Measurements from ENCODE around the gene SYT7. TPM values are rescaled to one million over a fixed set of nuclear protein-coding genes. Genes with fewer than 3 reads are reported as not detected.
A peak's percentile ranks its signal among the peaks of the same experiment; 100 is the strongest.

The SYT7 gene
- total and polyA plus RNA-seq, 8 donors = 4.3 to 59.4 (median 12.5) TPM

GRCh38 chr11:61531044-61531443 is 49.8 kb downstream of the SYT7 start:
- FAIRE-seq (no peak), ATAC-seq (no peak), DNase-seq (no peak)
- Histone ChIP-seq H3K4me3 (no peak overlapping the region), H3K36me3 (no peaks in the 10 kb centered on the region), H3K27me3 (no peaks in the 10 kb centered on the region), H3K4me1 (no peaks in the 10 kb centered on the region), H3K9me3 (no peaks in the 10 kb centered on the region), H3K27ac (no peak overlapping the region)
- TF ChIP-seq CTCF (IDR thresholded peaks at IDR 0.05) = no peak
- intact Hi-C loops (cut with DNase I) = no loop called here
- 60 to 61% methylated on average over 3 of the region's 3 CpGs for WGBS, 2 donors

DNA sequence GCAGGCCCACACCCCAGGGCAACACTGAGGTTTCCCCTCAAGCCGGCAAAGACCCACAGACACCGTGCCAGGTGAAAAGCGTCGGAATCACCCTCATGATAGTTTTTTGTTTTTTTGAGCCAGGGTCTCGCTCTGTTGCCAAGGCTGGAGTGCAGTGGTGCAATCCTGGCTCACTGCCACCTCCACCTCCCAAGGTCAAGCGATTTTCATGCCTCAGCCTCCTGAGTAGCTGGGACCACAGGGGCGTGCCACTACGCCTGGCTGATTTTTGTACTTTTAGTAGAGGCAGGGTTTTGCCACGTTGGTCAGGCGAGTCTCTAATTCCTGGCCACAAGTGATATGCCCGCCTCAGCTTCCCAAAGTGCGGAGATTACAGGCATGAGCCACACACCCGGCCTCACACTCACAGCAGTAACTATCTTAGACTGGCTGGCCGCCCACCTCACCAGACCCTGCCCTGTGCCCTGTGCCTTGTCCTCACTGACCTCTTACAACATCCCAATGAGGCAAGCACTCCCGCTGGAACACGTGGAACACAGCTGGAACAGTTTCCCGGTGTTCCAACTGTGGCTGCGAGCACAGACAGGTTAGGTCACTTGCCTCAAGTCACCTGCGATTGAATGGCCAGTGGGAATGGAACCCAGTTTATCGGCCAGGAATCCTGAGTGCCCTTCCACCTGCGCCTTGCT is 51.2 kb downstream of the SYT7 start:
- Histone ChIP-seq H3K9me3 (no peaks in the 10 kb centered on the region), H3K4me3 (no peak overlapping the region), H3K4me1 (no peaks in the 10 kb centered on the region), H3K27ac (peak overlapping the region in 1 of 4 donors; percentile 4), H3K36me3 (no peaks in the 10 kb centered on the region), H3K27me3 (no peaks in the 10 kb centered on the region)
- peak; percentile 1 to 26 (median 12) for ATAC-seq
- WGBS, 2 donors = 29 to 37% methylated on average over 21 of the region's 21 CpGs
- FAIRE-seq = no peak
- no peak for TF ChIP-seq CTCF (IDR thresholded peaks at IDR 0.05)
- DNase-seq = peak in 2 of 6 donors; percentile 53 to 60
- intact Hi-C loops (cut with DNase I) = no loop called here

- no peak for TF ChIP-seq CTCF (IDR thresholded peaks at IDR 0.05)
- WGBS, 2 donors = 83 to 85% methylated on average over 14 of the region's 14 CpGs
- Histone ChIP-seq H3K27ac (no peak overlapping the region), H3K4me3 (no peak overlapping the region), H3K36me3 (no peaks in the 10 kb centered on the region), H3K4me1 (no peaks in the 10 kb centered on the region), H3K9me3 (no peaks in the 10 kb centered on the region), H3K27me3 (no peaks in the 10 kb centered on the region)
- intact Hi-C loops (cut with DNase I) = no loop called here
- FAIRE-seq = no peak
- peak in 1 of 6 donors; percentile 39 for DNase-seq
- ATAC-seq = no peak
Measured at GRCh38 chr11:61528114-61528513, 52.8 kb downstream of the SYT7 start.

DNA sequence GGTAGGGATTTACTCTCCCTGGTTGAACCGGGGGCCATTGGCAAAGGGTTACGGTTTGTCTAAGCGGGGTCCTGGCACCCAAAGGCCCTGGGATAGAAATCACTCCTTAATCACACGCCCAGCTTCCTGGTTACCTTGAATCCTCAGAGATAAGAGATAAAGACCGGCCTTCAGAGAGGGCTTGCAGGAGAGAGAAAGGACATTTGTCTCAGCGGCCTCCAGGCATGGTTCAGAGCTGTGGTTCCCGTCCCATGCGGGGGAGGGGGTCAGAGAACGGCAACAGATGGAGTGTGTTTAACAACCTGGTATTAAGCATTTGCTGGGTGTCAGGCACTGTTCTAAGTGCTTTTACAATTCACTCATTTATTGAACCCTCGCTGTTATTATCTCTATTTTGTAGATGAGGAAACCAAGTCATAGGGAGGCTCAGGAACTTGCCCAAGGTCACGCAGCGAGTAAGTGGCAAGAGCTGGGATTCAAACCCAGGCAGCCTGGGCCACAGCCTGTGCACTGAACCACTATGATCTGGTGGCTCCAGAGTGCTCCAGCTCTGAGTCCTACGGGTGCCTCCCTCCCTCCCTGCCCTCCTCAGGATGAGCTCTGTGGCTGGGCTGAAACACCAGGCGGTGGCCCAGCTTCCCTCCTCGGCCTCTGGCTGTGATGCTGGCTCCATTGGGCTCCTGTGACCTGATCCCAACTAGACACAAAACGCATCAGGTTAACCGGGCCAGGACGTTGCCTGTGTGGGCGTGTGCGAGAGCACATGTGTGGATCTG is 53.7 kb downstream of the SYT7 start:
- no peaks in the 10 kb centered on the region for H3K36me3 ChIP-seq
- no peak overlapping the region for H3K4me3 ChIP-seq
- no peak for FAIRE-seq
- no peak overlapping the region for H3K27ac ChIP-seq
- no peak for DNase-seq
- ATAC-seq = peak in 3 of 4 donors; percentile 46 to 58 (median 55)
- intact Hi-C loops (cut with DNase I) = no loop called here
- 50 to 53% methylated on average over 20 of the region's 20 CpGs for WGBS, 2 donors
- H3K4me1 ChIP-seq = no peaks in the 10 kb centered on the region
- no peak for TF ChIP-seq CTCF (IDR thresholded peaks at IDR 0.05)
- H3K9me3 ChIP-seq = no peaks in the 10 kb centered on the region
- no peaks in the 10 kb centered on the region for H3K27me3 ChIP-seq

GRCh38 chr11:61526229-61526628 is 54.6 kb downstream of the SYT7 start:
- 95 to 98% methylated on average over 1 of the region's 1 CpG for WGBS, 2 donors
- no peaks in the 10 kb centered on the region for H3K9me3 ChIP-seq
- intact Hi-C loops (cut with DNase I) = no loop called here
- no peak overlapping the region for H3K4me3 ChIP-seq
- no peak overlapping the region for H3K27ac ChIP-seq
- DNase-seq = no peak
- ATAC-seq = no peak
- H3K36me3 ChIP-seq = no peaks in the 10 kb centered on the region
- no peaks in the 10 kb centered on the region for H3K4me1 ChIP-seq
- no peak for TF ChIP-seq CTCF (IDR thresholded peaks at IDR 0.05)
- no peak for FAIRE-seq
- no peaks in the 10 kb centered on the region for H3K27me3 ChIP-seq
